Coronary artery (tissue), 2 donors: ENCODE measurements around the gene SMG9.

ENCODE experiments used
- DNase-seq: peaks from one replicate; pipeline ENCODE4 v3.0.0-alpha.2; 2017; ENCODE audit warnings: low spot score
- H3K27ac ChIP-seq, 2 donors: fragments of 200-600 bp; sonication (generic); one replicate each; pipeline ENCODE4 v1.5.1; 2016 to 2019
- H3K4me3 ChIP-seq: fragments of 200-600 bp; sonication (generic); 2 replicates; pipeline ENCODE4 v1.5.1; 2016; ENCODE audit warnings: mild to moderate bottlenecking, moderate library complexity
- CTCF ChIP-seq: fragments of 200-600 bp; sonication (generic); IDR thresholded peaks from one replicate; pipeline ENCODE4 v1.5.1; 2019; ENCODE audit warnings: antibody characterized with exemption

SMG9 gene

DNA sequence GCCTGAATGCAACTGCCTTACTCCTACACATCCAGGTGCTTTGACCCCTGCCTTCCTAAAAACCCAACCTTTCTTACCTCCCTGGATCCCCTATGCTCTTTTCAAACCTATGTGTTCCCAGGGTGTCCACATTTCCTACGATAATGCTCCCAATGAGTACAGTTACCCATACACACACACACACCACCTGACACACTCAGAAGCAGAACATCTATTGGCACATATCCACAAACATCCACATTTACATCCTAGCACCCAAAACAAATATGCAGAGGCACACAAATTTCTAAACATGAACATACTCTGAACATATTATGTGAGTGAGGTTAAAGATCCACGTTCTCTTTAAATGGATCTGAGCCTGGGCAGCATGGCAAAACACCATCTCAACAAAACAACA is 62.4 kb downstream of the SMG9 start:
- H3K27ac ChIP-seq = no peak overlapping the region

GRCh38 chr19:43691755-43692154 is 63.0 kb downstream of the SMG9 start:
- no peak for DNase-seq
- TF ChIP-seq CTCF = no peak
- Histone ChIP-seq H3K27ac (no peak overlapping the region), H3K4me3 (no peak overlapping the region)

More for the DNA sequence above, 62.4 kb downstream of the SMG9 start:
- TF ChIP-seq CTCF = no peak
- no peak overlapping the region for H3K4me3 ChIP-seq
- DNase-seq = no peak

- no peak for TF ChIP-seq CTCF
- Histone ChIP-seq H3K4me3 (no peak overlapping the region), H3K27ac (no peak overlapping the region)
- no peak for DNase-seq
Observed at GRCh38 chr19:43690890-43691289, 63.9 kb downstream of the SMG9 start.

GRCh38 chr19:43690444-43690843 is 64.3 kb downstream of the SMG9 start:
- no peak for DNase-seq
- TF ChIP-seq CTCF = no peak
- no peak overlapping the region for H3K4me3 ChIP-seq
- H3K27ac ChIP-seq = no peak overlapping the region

DNA sequence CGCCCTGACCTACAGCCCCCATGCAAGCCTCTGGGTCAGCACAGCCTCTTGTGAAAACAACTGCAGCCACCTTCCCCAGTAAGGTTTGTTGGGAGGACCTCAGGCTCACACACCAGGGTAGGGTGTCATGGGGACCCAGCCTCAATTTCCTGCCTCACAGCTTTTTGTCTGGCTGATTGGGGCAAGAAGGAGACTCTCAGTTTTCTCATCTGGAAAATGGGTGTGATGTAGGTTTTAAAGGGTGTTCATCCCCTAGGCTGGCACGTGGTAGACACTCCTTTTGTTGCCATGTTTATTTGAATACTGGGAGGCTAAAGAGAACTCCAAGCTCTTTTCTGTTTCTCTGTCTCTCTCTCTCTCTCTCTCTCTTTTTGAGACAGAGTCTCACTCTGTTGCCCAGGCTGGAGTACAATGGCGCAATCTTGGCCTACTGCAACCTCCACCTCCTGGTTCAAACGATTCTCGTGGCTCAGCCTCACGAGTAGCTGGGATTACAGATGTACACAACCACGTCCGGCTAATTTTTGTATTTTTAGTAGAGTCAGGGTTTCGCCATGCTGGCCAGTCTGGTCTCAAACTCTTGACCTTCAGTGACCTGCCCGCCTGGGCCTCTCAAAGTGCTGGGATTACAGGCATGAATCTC is 66.6 kb downstream of the SMG9 start:
- TF ChIP-seq CTCF = no peak
- no peak for DNase-seq
- H3K27ac ChIP-seq = no peak overlapping the region
- no peak overlapping the region for H3K4me3 ChIP-seq

DNA sequence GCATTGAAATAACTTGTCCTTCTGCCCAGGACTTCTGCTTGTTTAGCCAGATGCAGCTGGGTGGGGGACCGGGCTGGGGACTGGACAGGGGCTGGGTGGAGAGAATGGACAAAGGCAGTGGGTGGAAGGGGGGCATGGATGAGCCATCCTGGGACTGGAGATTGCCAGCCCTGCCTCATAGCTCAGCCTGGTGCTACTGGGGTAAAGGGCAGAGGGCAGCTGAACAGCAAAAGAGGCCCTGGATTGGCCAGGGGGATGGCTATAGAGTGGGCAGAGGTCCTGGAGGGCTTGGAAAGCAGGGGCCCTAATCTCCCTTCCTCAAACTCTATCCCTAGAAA is 67.1 kb downstream of the SMG9 start:
- no peak for DNase-seq
- no peak overlapping the region for H3K27ac ChIP-seq
- no peak for TF ChIP-seq CTCF
- no peak overlapping the region for H3K4me3 ChIP-seq

DNA sequence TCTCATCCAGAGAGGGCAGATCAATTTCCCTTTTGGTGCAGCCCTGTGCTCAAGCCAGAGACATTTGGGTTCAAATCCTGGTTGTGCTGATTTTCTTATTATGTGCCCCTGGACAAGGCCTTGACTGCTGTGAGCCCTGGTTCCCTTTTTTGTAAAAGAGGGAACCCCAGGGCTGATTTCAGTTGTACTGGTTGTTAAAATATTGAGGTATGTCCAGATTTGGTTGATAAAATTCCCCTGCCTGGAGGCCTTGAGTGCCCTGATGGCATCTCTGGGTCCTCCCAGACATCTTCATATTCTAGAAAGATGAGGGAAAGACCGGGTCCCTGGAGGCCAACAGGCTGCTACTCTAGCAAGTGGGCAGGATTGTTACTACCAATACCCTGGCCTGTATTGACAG is 70.4 kb downstream of the SMG9 start:
- H3K4me3 ChIP-seq = no peak overlapping the region
- no peak overlapping the region for H3K27ac ChIP-seq
- no peak for TF ChIP-seq CTCF
- DNase-seq = no peak
